Measurements from ENCODE around the gene FBXL19. TPM values are rescaled to one million over a fixed set of nuclear protein-coding genes. Genes with fewer than 3 reads are reported as not detected.

FBXL19 gene
- total RNA-seq, 1 donor from 2014 or later = 76.8 TPM

GRCh38 chr16:30950516-30951065 is 27.2 kb downstream of the FBXL19 start:
- Mint-ChIP-seq H3K4me3 (ENCODE audit: unreplicated experiment) (peak overlapping the region; percentile 85), H3K9me3 (ENCODE audit: unreplicated experiment) (peaks cover 10% of the 10 kb centered on the region), H3K36me3 (ENCODE audit: unreplicated experiment) (no peaks in the 10 kb centered on the region), H3K4me1 (ENCODE audit: low read depth, unreplicated experiment) (peaks cover 6% of the 10 kb centered on the region), H3K27me3 (ENCODE audit: unreplicated experiment) (peaks cover 10% of the 10 kb centered on the region), H3K27ac (ENCODE audit: unreplicated experiment) (no peak overlapping the region)
- TF ChIP-seq CTCF (IDR thresholded peaks at IDR 0.05; ENCODE audit: partially characterized antibody, unreplicated experiment) = no peak
- no peak for DNase-seq

- no peak for TF ChIP-seq CTCF (IDR thresholded peaks at IDR 0.05; ENCODE audit: partially characterized antibody, unreplicated experiment)
- no peaks in the 10 kb centered on the region for H3K36me3 Mint-ChIP-seq (ENCODE audit: unreplicated experiment)
- DNase-seq = no peak
- peaks cover 6% of the 10 kb centered on the region for H3K4me1 Mint-ChIP-seq (ENCODE audit: low read depth, unreplicated experiment)
- no peak overlapping the region for H3K4me3 Mint-ChIP-seq (ENCODE audit: unreplicated experiment)
- H3K27me3 Mint-ChIP-seq (ENCODE audit: unreplicated experiment) = peaks cover 10% of the 10 kb centered on the region
- peaks cover 10% of the 10 kb centered on the region for H3K9me3 Mint-ChIP-seq (ENCODE audit: unreplicated experiment)
- H3K27ac Mint-ChIP-seq (ENCODE audit: unreplicated experiment) = no peak overlapping the region
These were observed 27.8 kb downstream of the FBXL19 start for GRCh38 chr16:30951193-30951592.

- Mint-ChIP-seq H3K4me3 (ENCODE audit: unreplicated experiment) (no peak overlapping the region), H3K27ac (ENCODE audit: unreplicated experiment) (no peak overlapping the region), H3K36me3 (ENCODE audit: unreplicated experiment) (no peaks in the 10 kb centered on the region), H3K9me3 (ENCODE audit: unreplicated experiment) (peaks cover 6% of the 10 kb centered on the region), H3K4me1 (ENCODE audit: low read depth, unreplicated experiment) (peaks cover 6% of the 10 kb centered on the region), H3K27me3 (ENCODE audit: unreplicated experiment) (peaks cover 10% of the 10 kb centered on the region)
- no peak for DNase-seq
- no peak for TF ChIP-seq CTCF (IDR thresholded peaks at IDR 0.05; ENCODE audit: partially characterized antibody, unreplicated experiment)
These were observed 28.4 kb downstream of the FBXL19 start for GRCh38 chr16:30951750-30952149.

GRCh38 chr16:30953111-30953510 is 29.7 kb downstream of the FBXL19 start:
- no peak for DNase-seq
- H3K4me1 Mint-ChIP-seq (ENCODE audit: low read depth, unreplicated experiment) = peaks cover 6% of the 10 kb centered on the region
- peaks cover 10% of the 10 kb centered on the region for H3K9me3 Mint-ChIP-seq (ENCODE audit: unreplicated experiment)
- no peak for TF ChIP-seq CTCF (IDR thresholded peaks at IDR 0.05; ENCODE audit: partially characterized antibody, unreplicated experiment)
- H3K27ac Mint-ChIP-seq (ENCODE audit: unreplicated experiment) = no peak overlapping the region
- no peak overlapping the region for H3K4me3 Mint-ChIP-seq (ENCODE audit: unreplicated experiment)
- H3K27me3 Mint-ChIP-seq (ENCODE audit: unreplicated experiment) = peaks cover 14% of the 10 kb centered on the region
- no peaks in the 10 kb centered on the region for H3K36me3 Mint-ChIP-seq (ENCODE audit: unreplicated experiment)

- no peak overlapping the region for H3K27ac Mint-ChIP-seq (ENCODE audit: unreplicated experiment)
- peaks cover 14% of the 10 kb centered on the region for H3K9me3 Mint-ChIP-seq (ENCODE audit: unreplicated experiment)
- DNase-seq = peak; percentile 88
- peaks cover 6% of the 10 kb centered on the region for H3K4me1 Mint-ChIP-seq (ENCODE audit: low read depth, unreplicated experiment)
- no peaks in the 10 kb centered on the region for H3K36me3 Mint-ChIP-seq (ENCODE audit: unreplicated experiment)
- H3K27me3 Mint-ChIP-seq (ENCODE audit: unreplicated experiment) = peaks cover 14% of the 10 kb centered on the region
- peak; percentile 84 for TF ChIP-seq CTCF (IDR thresholded peaks at IDR 0.05; ENCODE audit: partially characterized antibody, unreplicated experiment)
- H3K4me3 Mint-ChIP-seq (ENCODE audit: unreplicated experiment) = no peak overlapping the region
These were observed 30.2 kb downstream of the FBXL19 start for GRCh38 chr16:30953511-30954124.
